DOHH2 (cell line): ENCODE results near the gene CCN5.

Source experiments
- H3F3A ChIP-seq: fragments of 200-600 bp; sonication (generic), shearing (Covaris generic); 2 replicates; pipeline ENCODE4 v1.6.0; 2016; ENCODE audit warnings: antibody characterized with exemption, mild to moderate bottlenecking; ENCODE audit not compliant: control insufficient read depth, insufficient read depth
- H3K27ac ChIP-seq: fragments of 200-600 bp; sonication (generic); 2 replicates; pipeline ENCODE4 v1.5.1; 2014; ENCODE audit warnings: low read depth, mild to moderate bottlenecking, low read length, moderate library complexity
- H3K27me3 ChIP-seq: fragments of 200-600 bp; sonication (generic); 2 replicates; pipeline ENCODE4 v1.6.1; 2014; ENCODE audit warnings: mild to moderate bottlenecking, low read length, mixed read lengths; ENCODE audit not compliant: control insufficient read depth
- H3K36me3 ChIP-seq: fragments of 200-600 bp; sonication (generic); 2 replicates; pipeline ENCODE4 v1.6.1; 2014; ENCODE audit warnings: mild to moderate bottlenecking, low read length, moderate library complexity, mixed read lengths; ENCODE audit not compliant: control insufficient read depth
- H3K4me1 ChIP-seq: fragments of 200-600 bp; sonication (generic); 2 replicates; pipeline ENCODE4 v1.6.1; 2014; ENCODE audit warnings: mild to moderate bottlenecking, low read length, mixed read lengths; ENCODE audit not compliant: control insufficient read depth
- H3K4me2 ChIP-seq: fragments of 200-600 bp; sonication (generic); 2 replicates; pipeline ENCODE4 v1.6.0; 2014; ENCODE audit warnings: mild to moderate bottlenecking, low read length, moderate library complexity
- H3K4me3 ChIP-seq: fragments of 200-600 bp; sonication (generic); 2 replicates; pipeline ENCODE4 v1.5.1; 2014; ENCODE audit warnings: mild to moderate bottlenecking, low read length, mixed read lengths
- H3K79me2 ChIP-seq: fragments of 200-600 bp; sonication (generic); 2 replicates; pipeline ENCODE4 v1.6.1; 2014; ENCODE audit warnings: mild to moderate bottlenecking, low read length, mixed read lengths; ENCODE audit not compliant: control insufficient read depth
- H3K9me2 ChIP-seq: fragments of 200-600 bp; sonication (generic); replicated peaks from 2 replicates; pipeline ENCODE4 v1.6.1; 2014; ENCODE audit warnings: mild to moderate bottlenecking, low read length, mixed read lengths; ENCODE audit not compliant: control insufficient read depth
- H3K9me3 ChIP-seq: fragments of 200-600 bp; sonication (generic); 2 replicates; pipeline ENCODE4 v1.6.1; 2014; ENCODE audit warnings: antibody characterized with exemption, low read length, mixed read lengths; ENCODE audit not compliant: control insufficient read depth, insufficient read depth
- H4K20me1 ChIP-seq: fragments of 200-600 bp; sonication (generic); 2 replicates; pipeline ENCODE4 v1.6.0; 2014; ENCODE audit warnings: low read depth, mild to moderate bottlenecking, antibody characterized with exemption, low read length, moderate library complexity; ENCODE audit not compliant: control insufficient read depth, insufficient read depth
- CTCF ChIP-seq: fragments of 200-600 bp; sonication (generic); IDR thresholded peaks from one replicate; pipeline ENCODE4 v1.5.1; 2014; ENCODE audit warnings: antibody characterized with exemption, mild to moderate bottlenecking, low read depth, low read length; ENCODE audit not compliant: poor library complexity, severe bottlenecking
- EZH2phosphoT487 ChIP-seq: fragments of 200-600 bp; sonication (generic); IDR thresholded peaks from 2 replicates; pipeline ENCODE4 v1.6.1; 2017; ENCODE audit warnings: borderline replicate concordance, mild to moderate bottlenecking, antibody characterized with exemption, low read length, moderate library complexity, mixed read lengths

CCN5 gene

GRCh38 chr20:44748005-44748370 lies 32.8 kb downstream of the CCN5 start:
- no peak overlapping the region for H3K4me3 ChIP-seq
- H3K4me1 ChIP-seq, result peaks cover 8% of the 10 kb centered on the region; the same call in 1 of the 2 replicates
- no peaks in the 10 kb centered on the region for H3K79me2 ChIP-seq
- no peaks in the 10 kb centered on the region for H4K20me1 ChIP-seq
- no peaks in the 10 kb centered on the region for H3K36me3 ChIP-seq
- no peak overlapping the region for H3K27ac ChIP-seq
- H3F3A ChIP-seq, result no peaks in the 10 kb centered on the region
- H3K4me2 ChIP-seq, result no peak overlapping the region
- peaks cover 21% of the 10 kb centered on the region for H3K27me3 ChIP-seq
- H3K9me3 ChIP-seq, result no peaks in the 10 kb centered on the region
- TF ChIP-seq EZH2phosphoT487, result no peak
- no peak for TF ChIP-seq CTCF
- no peaks in the 10 kb centered on the region for H3K9me2 ChIP-seq

- no peaks in the 10 kb centered on the region for H3K36me3 ChIP-seq
- H4K20me1 ChIP-seq, result no peaks in the 10 kb centered on the region
- H3F3A ChIP-seq, result no peaks in the 10 kb centered on the region
- peaks cover 18% of the 10 kb centered on the region for H3K27me3 ChIP-seq
- no peak overlapping the region for H3K27ac ChIP-seq
- no peaks in the 10 kb centered on the region for H3K9me2 ChIP-seq
- H3K4me3 ChIP-seq, result no peak overlapping the region
- TF ChIP-seq CTCF (no peak), EZH2phosphoT487 (no peak)
- H3K79me2 ChIP-seq, result no peaks in the 10 kb centered on the region
- no peaks in the 10 kb centered on the region for H3K9me3 ChIP-seq
- H3K4me2 ChIP-seq, result no peak overlapping the region
- peaks cover 8% of the 10 kb centered on the region; the same call in 1 of the 2 replicates for H3K4me1 ChIP-seq
Measured at GRCh38 chr20:44750081-44750805, 35.1 kb downstream of the CCN5 start.

- H3K9me2 ChIP-seq, result no peaks in the 10 kb centered on the region
- no peaks in the 10 kb centered on the region for H4K20me1 ChIP-seq
- no peaks in the 10 kb centered on the region for H3K36me3 ChIP-seq
- no peak overlapping the region for H3K4me3 ChIP-seq
- H3K4me2 ChIP-seq, result no peak overlapping the region
- H3K79me2 ChIP-seq, result no peaks in the 10 kb centered on the region
- no peaks in the 10 kb centered on the region for H3F3A ChIP-seq
- peaks cover under 1% of the 10 kb centered on the region for H3K27me3 ChIP-seq
- no peaks in the 10 kb centered on the region for H3K9me3 ChIP-seq
- H3K4me1 ChIP-seq, result no peaks in the 10 kb centered on the region
- TF ChIP-seq EZH2phosphoT487 (no peak), CTCF (no peak)
- no peak overlapping the region for H3K27ac ChIP-seq
Measured at GRCh38 chr20:44752099-44752931, 37.1 kb downstream of the CCN5 start.
